Trophoblast cell (in vitro differentiated cells and primary cell): ENCODE measurements around the gene SHROOM3.

Source experiments
- DNase-seq, 2 donors: peaks; one replicate each; pipeline ENCODE4 v3.0.0-alpha.2; 2016
- H2AFZ ChIP-seq: 2 replicates; pipeline ENCODE4 v1.6.1; 2013; ENCODE audit warnings: low read length, moderate library complexity, mild to moderate bottlenecking; ENCODE audit not compliant: insufficient read depth, poor library complexity
- H2AK5ac ChIP-seq: 2 replicates; pipeline ENCODE4 v1.6.1; 2013; ENCODE audit warnings: mild to moderate bottlenecking, low read length
- H2BK120ac ChIP-seq: 2 replicates; pipeline ENCODE4 v1.6.1; 2013; ENCODE audit warnings: low read length, mild to moderate bottlenecking, moderate library complexity; ENCODE audit not compliant: insufficient read depth, poor library complexity
- H2BK12ac ChIP-seq: 2 replicates; pipeline ENCODE4 v1.6.1; 2013; ENCODE audit warnings: mild to moderate bottlenecking, low read length, moderate library complexity
- H2BK5ac ChIP-seq: 2 replicates; pipeline ENCODE4 v1.6.1; 2013; ENCODE audit warnings: low read length, low read depth, moderate library complexity, mild to moderate bottlenecking; ENCODE audit not compliant: poor library complexity
- H3K14ac ChIP-seq: 2 replicates; pipeline ENCODE4 v1.6.1; 2013; ENCODE audit warnings: mild to moderate bottlenecking, low read length
- H3K18ac ChIP-seq: 2 replicates; pipeline ENCODE4 v1.6.1; 2013; ENCODE audit warnings: mild to moderate bottlenecking, low read length
- H3K23ac ChIP-seq: 2 replicates; pipeline ENCODE4 v1.6.1; 2013; ENCODE audit warnings: low read length
- H3K27ac ChIP-seq: 2 replicates; pipeline ENCODE4 v1.5.1; 2013; ENCODE audit warnings: low read depth, mild to moderate bottlenecking, inconsistent platforms, low read length, moderate library complexity
- H3K27me3 ChIP-seq: 2 replicates; pipeline ENCODE4 v1.6.1; 2013; ENCODE audit warnings: inconsistent platforms, mild to moderate bottlenecking, low read length, moderate library complexity; ENCODE audit not compliant: insufficient read depth
- H3K36me3 ChIP-seq, 2 experiments: 1 replicate in 1 of 2; 2 replicates in 1 of 2; pipeline ENCODE4 v1.6.1; 2013; ENCODE audit warnings: low read length in 2 of 2, mild to moderate bottlenecking in 2 of 2, moderate library complexity in 1 of 2; ENCODE audit not compliant: insufficient read depth in 2 of 2, control insufficient read depth in 1 of 2
- H3K4ac ChIP-seq: 2 replicates; pipeline ENCODE4 v1.6.1; 2013; ENCODE audit warnings: low read depth, mild to moderate bottlenecking, low read length, moderate library complexity
- H3K4me1 ChIP-seq, 2 experiments: 1 replicate in 1 of 2; 2 replicates in 1 of 2; pipeline ENCODE4 v1.6.1; 2013; ENCODE audit warnings: low read length in 2 of 2, mild to moderate bottlenecking in 2 of 2, moderate library complexity in 1 of 2; ENCODE audit not compliant: insufficient read depth in 2 of 2, control insufficient read depth in 1 of 2
- H3K4me2 ChIP-seq: 2 replicates; pipeline ENCODE4 v1.6.1; 2013; ENCODE audit warnings: inconsistent platforms, mild to moderate bottlenecking, low read length, moderate library complexity
- H3K4me3 ChIP-seq: 2 replicates; pipeline ENCODE4 v1.5.1; 2013; ENCODE audit warnings: mild to moderate bottlenecking, low read depth, low read length, inconsistent platforms
- H3K79me1 ChIP-seq: one replicate; pipeline ENCODE4 v1.6.1; 2013; ENCODE audit warnings: low read length
- H3K79me2 ChIP-seq: 2 replicates; pipeline ENCODE4 v1.6.1; 2013; ENCODE audit warnings: low read length, mild to moderate bottlenecking; ENCODE audit not compliant: control insufficient read depth, insufficient read depth, poor library complexity
- H3K9ac ChIP-seq: 2 replicates; pipeline ENCODE4 v1.6.1; 2013; ENCODE audit warnings: mild to moderate bottlenecking, low read length
- H3K9me3 ChIP-seq: 2 replicates; pipeline ENCODE4 v1.6.1; 2013; ENCODE audit warnings: low read depth, mild to moderate bottlenecking, control low read depth, inconsistent platforms, low read length; ENCODE audit not compliant: insufficient read depth
- H4K12ac ChIP-seq: 2 replicates; pipeline ENCODE4 v1.6.1; 2013; ENCODE audit warnings: low read depth, mild to moderate bottlenecking, low read length, moderate library complexity
- H4K8ac ChIP-seq: 2 replicates; pipeline ENCODE4 v1.6.1; 2013; ENCODE audit warnings: low read depth, mild to moderate bottlenecking, low read length, moderate library complexity
- H4K91ac ChIP-seq: one replicate; pipeline ENCODE4 v1.6.1; 2013; ENCODE audit warnings: low read depth, mild to moderate bottlenecking, low read length, moderate library complexity
- WGBS: extraction: QIAGEN DNeasy Blood & Tissue Kit; methylation state at CpG from one replicate; pipeline ENCODE4 v1.1.7; 2013; ENCODE audit warnings: missing lambda C conversion rate; ENCODE audit not compliant: insufficient read length, insufficient coverage; ENCODE audit errors: extremely low coverage; 5-methylcytosine and 5-hydroxymethylcytosine counted together

Gene SHROOM3

GRCh38 chr4:76498550-76498949, 63.5 kb downstream of the SHROOM3 start:
- no peak overlapping the region for H4K8ac ChIP-seq
- no peak overlapping the region for H4K91ac ChIP-seq
- no peak overlapping the region for H3K14ac ChIP-seq
- H4K12ac ChIP-seq = no peak overlapping the region
- DNase-seq = no peak
- H2BK12ac ChIP-seq = no peak overlapping the region
- peaks cover 3% of the 10 kb centered on the region for H3K79me1 ChIP-seq
- H2BK120ac ChIP-seq = no peak overlapping the region
- H3K18ac ChIP-seq = no peak overlapping the region
- no peak overlapping the region for H2AK5ac ChIP-seq
- H3K27ac ChIP-seq = no peak overlapping the region
- H3K27me3 ChIP-seq = no peaks in the 10 kb centered on the region
- H3K36me3 ChIP-seq = no peaks in the 10 kb centered on the region
- H3K4ac ChIP-seq = no peak overlapping the region
- no peaks in the 10 kb centered on the region for H3K4me1 ChIP-seq
- no peaks in the 10 kb centered on the region for H3K9me3 ChIP-seq
- no peak overlapping the region for H2BK5ac ChIP-seq
- no peak overlapping the region for H3K9ac ChIP-seq
- no peak overlapping the region for H3K4me3 ChIP-seq
- no peak overlapping the region for H2AFZ ChIP-seq
- H3K79me2 ChIP-seq = peaks cover 2% of the 10 kb centered on the region
- no peak overlapping the region for H3K4me2 ChIP-seq
- WGBS = no CpG with 5 or more reads among the region's 3 CpGs
- no peak overlapping the region for H3K23ac ChIP-seq

GRCh38 chr4:76499461-76499860, 64.4 kb downstream of the SHROOM3 start:
- H3K9me3 ChIP-seq = no peaks in the 10 kb centered on the region
- H2AFZ ChIP-seq = no peak overlapping the region
- no peak overlapping the region for H3K4me3 ChIP-seq
- no peak overlapping the region for H3K4ac ChIP-seq
- no peak overlapping the region for H3K14ac ChIP-seq
- H3K18ac ChIP-seq = no peak overlapping the region
- H4K91ac ChIP-seq = no peak overlapping the region
- no peak overlapping the region for H3K4me2 ChIP-seq
- no peak overlapping the region for H2BK12ac ChIP-seq
- DNase-seq = no peak
- peak overlapping the region; percentile 56 for H2BK120ac ChIP-seq
- no peak overlapping the region for H4K12ac ChIP-seq
- no peaks in the 10 kb centered on the region for H3K36me3 ChIP-seq
- H4K8ac ChIP-seq = no peak overlapping the region
- no CpG with 5 or more reads among the region's 4 CpGs for WGBS
- H3K9ac ChIP-seq = no peak overlapping the region
- H3K4me1 ChIP-seq = no peaks in the 10 kb centered on the region
- no peak overlapping the region for H3K23ac ChIP-seq
- no peak overlapping the region for H2BK5ac ChIP-seq
- H3K27me3 ChIP-seq = no peaks in the 10 kb centered on the region
- no peak overlapping the region for H2AK5ac ChIP-seq
- peaks cover 3% of the 10 kb centered on the region for H3K79me1 ChIP-seq
- H3K79me2 ChIP-seq = peaks cover 2% of the 10 kb centered on the region
- no peak overlapping the region for H3K27ac ChIP-seq

- no peak overlapping the region for H2BK5ac ChIP-seq
- H3K4me1 ChIP-seq = no peaks in the 10 kb centered on the region
- H3K36me3 ChIP-seq = no peaks in the 10 kb centered on the region
- H2BK12ac ChIP-seq = no peak overlapping the region
- H3K27me3 ChIP-seq = no peaks in the 10 kb centered on the region
- no peak overlapping the region for H3K9ac ChIP-seq
- no CpG with 5 or more reads among the region's 1 CpG for WGBS
- H4K91ac ChIP-seq = no peak overlapping the region
- no peak overlapping the region for H3K18ac ChIP-seq
- no peak overlapping the region for H4K8ac ChIP-seq
- H3K27ac ChIP-seq = no peak overlapping the region
- H3K79me2 ChIP-seq = peaks cover 2% of the 10 kb centered on the region
- no peak overlapping the region for H2BK120ac ChIP-seq
- H2AK5ac ChIP-seq = no peak overlapping the region
- H2AFZ ChIP-seq = no peak overlapping the region
- no peaks in the 10 kb centered on the region for H3K9me3 ChIP-seq
- no peak overlapping the region for H3K4ac ChIP-seq
- H3K79me1 ChIP-seq = peaks cover 3% of the 10 kb centered on the region
- H3K4me3 ChIP-seq = no peak overlapping the region
- H3K4me2 ChIP-seq = no peak overlapping the region
- no peak overlapping the region for H3K23ac ChIP-seq
- H4K12ac ChIP-seq = no peak overlapping the region
- no peak for DNase-seq
- H3K14ac ChIP-seq = no peak overlapping the region
Measured at GRCh38 chr4:76502886-76503285, 67.9 kb downstream of the SHROOM3 start.

GRCh38 chr4:76504613-76505465, 69.8 kb downstream of the SHROOM3 start:
- DNase-seq = peak; percentile 14 to 72
- Histone ChIP-seq H3K79me2 (peaks cover 2% of the 10 kb centered on the region), H3K18ac (no peak overlapping the region), H3K27ac (no peak overlapping the region), H3K4ac (no peak overlapping the region), H3K9me3 (no peaks in the 10 kb centered on the region), H3K36me3 (no peaks in the 10 kb centered on the region), H3K4me2 (no peak overlapping the region), H2AFZ (no peak overlapping the region), H3K27me3 (no peaks in the 10 kb centered on the region), H4K12ac (no peak overlapping the region), H3K79me1 (peaks cover 3% of the 10 kb centered on the region), H4K8ac (no peak overlapping the region), H3K4me1 (no peaks in the 10 kb centered on the region), H2BK120ac (no peak overlapping the region), H3K9ac (no peak overlapping the region), H2AK5ac (no peak overlapping the region), H3K14ac (no peak overlapping the region), H4K91ac (no peak overlapping the region), H3K23ac (no peak overlapping the region), H3K4me3 (no peak overlapping the region), H2BK12ac (no peak overlapping the region), H2BK5ac (no peak overlapping the region)
- WGBS = no CpG with 5 or more reads among the region's 2 CpGs
